Pancreas (tissue), 10 donors: ENCODE data around the gene RPL11. TPM values are rescaled to one million over a fixed set of nuclear protein-coding genes. Genes with fewer than 3 reads are reported as not detected.

Experiments used
- ATAC-seq, 4 donors: fragments of 200-7000 bp; cut with Tn5 transposase; one replicate each; pipeline versions ENCODE4 v1.8.0 to v1.9.1; 2020; ENCODE audit warnings: mild to moderate bottlenecking in 4 of 4, moderate library complexity in 4 of 4
- DNase-seq, 6 donors: peaks; one replicate each; pipeline ENCODE4 v3.0.0-alpha.2; 2020
- FAIRE-seq: peaks from 2 replicates; lab custom pipeline; 2012; peaks lifted over from hg19 to GRCh38; lab: Jason Lieb, UNC
- H3K27ac ChIP-seq, 4 donors: fragments of 200-600 bp; sonication (generic); 1 replicate in 3 of 4; 2 replicates in 1 of 4; pipeline versions ENCODE4 v1.5.0 to v1.8.0; 2020
- H3K27me3 ChIP-seq, 4 donors: fragments of 200-600 bp; one replicate each; pipeline ENCODE4 v1.8.0; 2021
- H3K36me3 ChIP-seq, 3 donors: fragments of 200-600 bp; sonication (generic) in 1 of 3; one replicate each; pipeline versions ENCODE4 v1.5.0 to v1.8.0; 2020 to 2021
- H3K4me1 ChIP-seq, 3 donors: fragments of 200-600 bp; one replicate each; pipeline ENCODE4 v1.8.0; 2021
- H3K4me3 ChIP-seq, 4 donors: fragments of 200-600 bp; sonication (generic) in 2 of 4; one replicate each; pipeline versions ENCODE4 v1.5.0 to v1.8.0; 2020 to 2021
- H3K9me3 ChIP-seq, 4 donors: fragments of 200-600 bp; one replicate each; pipeline ENCODE4 v1.8.0; 2021
- WGBS, 2 donors: extraction: QIAGEN DNeasy Blood & Tissue Kit; methylation state at CpG; one replicate each; pipeline ENCODE4 v1.1.7; 2013; 5-methylcytosine and 5-hydroxymethylcytosine counted together
- intact Hi-C, 3 donors: fragments of 100-400 bp; cut with DNase I; formaldehyde crosslinking; loops; one replicate each; pipeline versions ENCODE4 v1.11.1 to v1.14.2; 2022
- polyA plus RNA-seq, 2 donors: library from polyadenylated mRNA; stranded (reverse); fragments of 200-250 nt; gene quantifications; one replicate each; pipeline ENCODE4 v1.2.3, GENCODE V29; 2013
- total RNA-seq, 6 donors: library from RNA; stranded (reverse); fragmentation: NEBNext Ultra II Directional in 4 of 6; extraction: Animal tissue kit (Norgen Biotek cat#: 25700) in 4 of 6; gene quantifications; one replicate each; pipeline versions ENCODE4 v1.2.1 to v1.2.4, GENCODE V29; 2021 to 2023
- TF ChIP-seq, protein P1 (sequence below), 4 donors: fragments of 200-600 bp; sonication (generic) in 3 of 4; IDR thresholded peaks; one replicate each; pipeline versions ENCODE4 v1.5.0 to v1.8.0; 2021; ENCODE audit warnings: antibody characterized with exemption in 4 of 4
- donor health status: healthy with polysubstance abuse.
- donor health status: DM: no; HTN: no; CAD: no; lungs with moderate emphysema.
- donor health status: DM: no; HTN: no; CAD: no.
- donor health status: control.
- donor health status: control.
- donor health status: Bipolar disorder and iron deficiency.
- donor health status: DM: yes; HTN: yes; CAD: no.
- donor health status: DM: no; HTN: no; CAD: no.
- donor health status: DM: no; HTN: no; CAD: no.
- donor health status: DM: yes; HTN: yes; CAD: no.

RPL11 gene
- total and polyA plus RNA-seq, 8 donors, result 511 to 1,484 (median 734) TPM

DNA sequence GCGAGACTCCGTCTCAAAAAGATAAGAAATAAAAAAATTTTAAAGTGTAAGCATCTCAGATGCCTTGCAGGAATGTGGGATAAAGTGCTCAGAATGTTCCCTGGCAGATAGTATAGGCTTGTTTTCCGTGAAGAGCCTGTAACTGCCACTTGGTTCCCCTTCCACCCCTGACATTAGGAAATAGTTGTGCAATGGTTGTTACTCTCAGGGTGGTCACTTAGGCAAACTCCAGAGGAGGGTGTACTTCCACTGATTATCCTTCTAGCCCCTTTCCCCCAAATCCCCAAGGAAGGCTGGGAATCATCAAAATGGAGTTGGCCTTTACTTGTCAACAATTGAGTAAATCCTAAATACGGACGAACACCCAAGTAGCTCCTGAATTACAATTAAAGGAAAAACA lies 10.4 kb downstream of the RPL11 start:
- Histone ChIP-seq H3K27me3 (no peaks in the 10 kb centered on the region), H3K4me3 (no peak overlapping the region), H3K36me3 (peaks cover 6 to 49% (median 15%) of the 10 kb centered on the region in 3 donors), H3K27ac (no peak overlapping the region), H3K9me3 (no peaks in the 10 kb centered on the region), H3K4me1 (peaks cover 0 to 15% (median 13%) of the 10 kb centered on the region in 3 donors)
- FAIRE-seq, result no peak
- TF ChIP-seq, protein P1, sequence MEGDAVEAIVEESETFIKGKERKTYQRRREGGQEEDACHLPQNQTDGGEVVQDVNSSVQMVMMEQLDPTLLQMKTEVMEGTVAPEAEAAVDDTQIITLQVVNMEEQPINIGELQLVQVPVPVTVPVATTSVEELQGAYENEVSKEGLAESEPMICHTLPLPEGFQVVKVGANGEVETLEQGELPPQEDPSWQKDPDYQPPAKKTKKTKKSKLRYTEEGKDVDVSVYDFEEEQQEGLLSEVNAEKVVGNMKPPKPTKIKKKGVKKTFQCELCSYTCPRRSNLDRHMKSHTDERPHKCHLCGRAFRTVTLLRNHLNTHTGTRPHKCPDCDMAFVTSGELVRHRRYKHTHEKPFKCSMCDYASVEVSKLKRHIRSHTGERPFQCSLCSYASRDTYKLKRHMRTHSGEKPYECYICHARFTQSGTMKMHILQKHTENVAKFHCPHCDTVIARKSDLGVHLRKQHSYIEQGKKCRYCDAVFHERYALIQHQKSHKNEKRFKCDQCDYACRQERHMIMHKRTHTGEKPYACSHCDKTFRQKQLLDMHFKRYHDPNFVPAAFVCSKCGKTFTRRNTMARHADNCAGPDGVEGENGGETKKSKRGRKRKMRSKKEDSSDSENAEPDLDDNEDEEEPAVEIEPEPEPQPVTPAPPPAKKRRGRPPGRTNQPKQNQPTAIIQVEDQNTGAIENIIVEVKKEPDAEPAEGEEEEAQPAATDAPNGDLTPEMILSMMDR (IDR thresholded peaks at IDR 0.05), result no peak
- intact Hi-C loops, result no loop called here
- 78 to 89% methylated on average over 5 of the region's 5 CpGs for WGBS, 2 donors
- peak in 1 of 4 donors; percentile 28 for ATAC-seq
- DNase-seq, result no peak

DNA sequence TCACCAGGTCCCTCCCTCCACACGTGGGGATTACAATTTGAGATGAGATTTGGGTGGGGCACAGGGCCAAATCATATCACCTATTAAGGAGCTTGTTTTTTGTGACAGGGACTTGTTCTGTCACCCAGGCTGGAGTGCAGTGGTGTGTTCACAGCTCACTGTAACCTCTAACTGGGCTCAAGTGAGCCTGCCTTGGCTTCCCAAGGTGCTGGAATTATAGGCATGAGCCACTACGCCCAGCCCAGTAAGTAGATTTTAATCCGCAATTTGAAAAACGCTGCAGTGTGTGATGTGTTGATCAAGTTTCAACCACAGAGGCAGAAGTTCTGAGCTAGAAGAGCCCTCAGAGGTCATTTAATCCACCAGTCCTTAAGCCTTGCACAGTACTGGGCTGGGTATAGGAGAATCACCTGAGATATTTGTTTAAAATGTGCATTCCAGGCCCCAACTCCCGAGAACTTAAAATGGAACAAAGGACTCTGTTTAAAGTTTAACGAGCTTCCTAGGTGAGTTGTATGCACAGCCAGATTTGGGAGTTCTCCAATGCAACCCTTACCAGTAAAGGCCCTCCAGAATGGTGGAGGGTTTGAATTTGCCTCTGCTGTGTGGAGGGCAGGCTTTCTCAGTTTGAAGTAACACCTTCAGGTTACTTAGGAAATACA lies 13.4 kb downstream of the RPL11 start:
- Histone ChIP-seq H3K27me3 (no peaks in the 10 kb centered on the region), H3K4me3 (no peak overlapping the region), H3K9me3 (no peaks in the 10 kb centered on the region), H3K27ac (peak overlapping the region in 3 of 4 donors; percentile 10 to 38 (median 22)), H3K36me3 (peaks cover 4 to 20% (median 10%) of the 10 kb centered on the region in 3 donors), H3K4me1 (peaks cover 0 to 13% (median 9%) of the 10 kb centered on the region in 3 donors)
- TF ChIP-seq, protein P1 (IDR thresholded peaks at IDR 0.05), result no peak
- DNase-seq (no peak), ATAC-seq (peak in 3 of 4 donors; percentile 13 to 62 (median 54)), FAIRE-seq (no peak)
- 28% methylated on average over 6 of the region's 6 CpGs for WGBS, 2 donors
- intact Hi-C loops, result no loop called here

DNA sequence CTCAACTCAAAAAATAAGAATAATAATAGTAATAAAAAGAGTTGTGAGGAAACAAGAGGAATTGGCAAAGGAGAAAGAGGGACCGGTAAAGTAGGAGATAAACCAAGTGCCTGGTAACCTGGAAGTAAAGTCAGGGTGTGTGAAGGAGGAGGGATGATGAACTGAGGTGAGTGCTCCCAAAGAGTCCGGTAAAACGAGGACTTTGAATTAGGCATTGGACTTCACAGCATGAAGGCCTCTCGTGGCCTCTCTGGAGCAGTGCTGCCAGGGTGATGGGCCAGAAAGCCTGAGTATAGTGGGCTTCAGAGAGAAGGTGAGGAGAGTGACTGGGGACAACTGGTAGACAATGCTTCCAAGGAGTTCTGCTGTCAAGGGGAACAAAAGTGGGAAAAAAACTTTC lies 17.6 kb downstream of the RPL11 start:
- no peaks in the 10 kb centered on the region for H3K36me3 ChIP-seq
- FAIRE-seq (no peak), DNase-seq (no peak), ATAC-seq (no peak)
- intact Hi-C loops, result no loop called here
- H3K9me3 ChIP-seq, result no peaks in the 10 kb centered on the region
- 79 to 89% methylated on average over 4 of the region's 4 CpGs for WGBS, 2 donors
- no peak overlapping the region for H3K27ac ChIP-seq
- TF ChIP-seq, protein P1 (IDR thresholded peaks at IDR 0.05), result no peak
- no peaks in the 10 kb centered on the region for H3K27me3 ChIP-seq
- H3K4me3 ChIP-seq, result no peak overlapping the region
- peaks cover 0 to 12% (median 8%) of the 10 kb centered on the region in 3 donors for H3K4me1 ChIP-seq

DNA sequence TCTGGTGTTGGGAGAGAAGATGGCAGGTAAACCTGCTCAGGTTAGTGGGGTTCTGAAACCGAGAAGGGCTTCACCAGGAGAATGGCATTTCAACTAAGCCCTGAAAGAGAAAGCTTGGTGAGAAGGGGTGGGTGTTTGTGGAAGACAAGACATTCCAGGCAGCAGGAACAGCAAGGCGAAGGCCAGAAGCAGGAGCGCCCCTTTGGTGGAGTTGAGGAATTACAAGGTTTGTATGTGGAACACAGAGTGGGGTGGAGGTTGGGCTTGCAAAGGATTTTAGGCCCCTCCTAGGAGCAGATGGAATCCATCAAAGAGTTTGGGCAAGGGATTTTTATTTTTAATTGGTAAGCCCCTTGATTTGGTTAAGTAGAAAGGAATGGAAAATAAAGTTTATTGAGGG lies 26.9 kb downstream of the RPL11 start:
- intact Hi-C loops, result no loop called here

More for the DNA sequence above, 26.9 kb downstream of the RPL11 start:
- Histone ChIP-seq H3K36me3 (no peaks in the 10 kb centered on the region), H3K9me3 (no peaks in the 10 kb centered on the region), H3K4me1 (no peaks in the 10 kb centered on the region), H3K27ac (no peak overlapping the region), H3K4me3 (no peak overlapping the region), H3K27me3 (no peaks in the 10 kb centered on the region)
- DNase-seq, result no peak
- peak in 3 of 4 donors; percentile 53 to 77 (median 71) for ATAC-seq
- 82 to 84% methylated on average over 3 of the region's 3 CpGs for WGBS, 2 donors
- FAIRE-seq, result no peak
- TF ChIP-seq, protein P1 (IDR thresholded peaks at IDR 0.05), result peak in 2 of 4 donors; percentile 9 to 13
